Fibroblast of mammary gland (primary cell): ENCODE measurements around the gene NLRC4.

Source experiments
- DNase-seq: peaks from one replicate; pipeline ENCODE4 v3.0.0-alpha.2; 2010; ENCODE audit warnings: low read depth
- H3K4me3 ChIP-seq: 2 replicates; pipeline ENCODE4 v1.5.1; 2011; ENCODE audit warnings: low read depth, mild to moderate bottlenecking, low read length, moderate library complexity; ENCODE audit not compliant: control insufficient read depth
- TF ChIP-seq, protein P1 (sequence below): conservative IDR thresholded peaks from 2 replicates; pipeline ENCODE4 v1.5.1; 2011; ENCODE audit warnings: low read depth, low read length, inconsistent platforms; ENCODE audit not compliant: control insufficient read depth, insufficient read depth

The NLRC4 gene

DNA sequence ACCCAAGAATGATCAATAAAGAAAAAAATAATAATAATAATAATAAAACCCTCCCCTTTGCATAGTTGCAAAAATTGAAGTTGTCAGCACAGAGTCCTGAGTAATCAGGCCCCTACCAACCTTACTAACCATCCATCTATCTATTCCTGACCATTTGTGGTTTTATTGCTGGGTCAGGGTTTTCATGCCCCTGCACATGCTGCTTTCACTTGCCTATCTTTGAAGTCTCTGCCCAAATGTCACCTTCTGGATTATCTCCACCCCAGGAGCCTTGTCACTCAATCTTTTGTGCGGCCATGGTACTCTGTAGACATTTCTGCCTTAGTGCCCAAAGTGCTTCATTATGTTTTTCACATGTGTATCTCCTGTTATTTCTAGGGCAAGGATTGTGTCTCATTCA is 63.9 kb downstream of the NLRC4 start:
- H3K4me3 ChIP-seq = no peak overlapping the region
- TF ChIP-seq, protein P1, sequence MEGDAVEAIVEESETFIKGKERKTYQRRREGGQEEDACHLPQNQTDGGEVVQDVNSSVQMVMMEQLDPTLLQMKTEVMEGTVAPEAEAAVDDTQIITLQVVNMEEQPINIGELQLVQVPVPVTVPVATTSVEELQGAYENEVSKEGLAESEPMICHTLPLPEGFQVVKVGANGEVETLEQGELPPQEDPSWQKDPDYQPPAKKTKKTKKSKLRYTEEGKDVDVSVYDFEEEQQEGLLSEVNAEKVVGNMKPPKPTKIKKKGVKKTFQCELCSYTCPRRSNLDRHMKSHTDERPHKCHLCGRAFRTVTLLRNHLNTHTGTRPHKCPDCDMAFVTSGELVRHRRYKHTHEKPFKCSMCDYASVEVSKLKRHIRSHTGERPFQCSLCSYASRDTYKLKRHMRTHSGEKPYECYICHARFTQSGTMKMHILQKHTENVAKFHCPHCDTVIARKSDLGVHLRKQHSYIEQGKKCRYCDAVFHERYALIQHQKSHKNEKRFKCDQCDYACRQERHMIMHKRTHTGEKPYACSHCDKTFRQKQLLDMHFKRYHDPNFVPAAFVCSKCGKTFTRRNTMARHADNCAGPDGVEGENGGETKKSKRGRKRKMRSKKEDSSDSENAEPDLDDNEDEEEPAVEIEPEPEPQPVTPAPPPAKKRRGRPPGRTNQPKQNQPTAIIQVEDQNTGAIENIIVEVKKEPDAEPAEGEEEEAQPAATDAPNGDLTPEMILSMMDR = no peak
- DNase-seq = no peak

DNA sequence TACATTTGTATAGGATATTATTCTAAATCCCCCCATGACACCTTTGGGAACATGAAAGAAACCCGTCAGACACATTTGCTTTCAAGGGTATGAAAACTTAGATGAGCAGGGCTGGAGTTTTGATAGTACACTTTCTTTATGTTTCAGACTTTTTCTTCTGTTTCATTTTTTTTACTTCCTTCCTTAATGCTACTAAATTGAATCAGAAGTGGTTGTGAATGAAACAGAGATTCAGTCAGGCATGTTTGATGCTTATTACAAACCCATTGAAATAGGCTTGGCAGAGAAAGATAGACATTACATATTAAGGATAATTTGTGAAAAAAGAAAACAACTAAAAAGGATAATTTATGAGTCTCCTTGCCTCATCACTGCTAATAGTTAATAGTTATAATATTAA is 72.3 kb downstream of the NLRC4 start:
- no peak overlapping the region for H3K4me3 ChIP-seq
- TF ChIP-seq, protein P1 = no peak
- no peak for DNase-seq

DNA sequence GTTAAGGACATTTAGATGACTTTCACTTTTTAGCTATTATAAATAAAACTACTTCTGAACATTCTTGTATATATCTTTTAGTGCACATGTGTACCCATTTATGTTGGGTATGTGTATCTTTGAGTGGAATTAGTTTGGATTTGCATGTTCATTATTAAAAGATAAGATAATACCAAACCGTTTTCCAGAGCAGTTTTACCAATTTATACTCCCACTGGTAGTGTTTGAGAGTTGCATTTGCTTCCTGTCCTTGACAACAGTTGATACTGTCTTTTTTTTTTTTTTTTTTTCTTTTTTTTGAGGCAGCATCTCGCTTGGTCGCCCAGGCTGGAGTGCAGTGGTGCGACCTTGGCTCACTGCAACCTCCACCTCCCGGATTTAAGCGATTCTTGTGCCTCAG is 75.7 kb downstream of the NLRC4 start:
- TF ChIP-seq, protein P1 = no peak
- no peak overlapping the region for H3K4me3 ChIP-seq

DNA sequence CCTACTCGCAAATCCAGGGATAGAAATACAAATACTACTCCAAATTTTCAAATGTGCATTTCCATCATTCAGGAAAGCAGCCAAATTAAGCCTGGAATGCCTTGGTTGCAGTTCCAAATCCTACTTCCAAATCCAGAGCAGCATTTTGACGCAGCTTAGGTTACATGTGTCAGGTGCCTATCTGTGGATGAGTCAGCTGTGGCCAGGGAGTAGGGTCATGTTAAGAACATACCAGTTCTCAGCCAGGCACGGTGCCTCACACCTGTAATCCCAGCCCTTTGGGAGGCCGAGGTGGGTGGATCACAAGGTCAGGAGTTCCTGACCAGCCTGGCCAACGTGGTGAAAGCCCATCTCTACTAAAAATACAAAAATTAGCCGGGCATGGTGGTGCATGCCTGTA is 82.0 kb downstream of the NLRC4 start:
- no peak for DNase-seq
- H3K4me3 ChIP-seq = no peak overlapping the region
- TF ChIP-seq, protein P1 = no peak

More for the DNA sequence above, 75.7 kb downstream of the NLRC4 start:
- DNase-seq = no peak
